HG03521 (cell line): Measurements from ENCODE around the gene CARNS1.

Experiments used
- ATAC-seq: cut with Tn5 transposase; IDR thresholded peaks from one replicate; pipeline ENCODE4 v1.9.1; 2021; ENCODE audit warnings: mild to moderate bottlenecking, moderate library complexity; ENCODE audit not compliant: unreplicated experiment

CARNS1 gene

DNA sequence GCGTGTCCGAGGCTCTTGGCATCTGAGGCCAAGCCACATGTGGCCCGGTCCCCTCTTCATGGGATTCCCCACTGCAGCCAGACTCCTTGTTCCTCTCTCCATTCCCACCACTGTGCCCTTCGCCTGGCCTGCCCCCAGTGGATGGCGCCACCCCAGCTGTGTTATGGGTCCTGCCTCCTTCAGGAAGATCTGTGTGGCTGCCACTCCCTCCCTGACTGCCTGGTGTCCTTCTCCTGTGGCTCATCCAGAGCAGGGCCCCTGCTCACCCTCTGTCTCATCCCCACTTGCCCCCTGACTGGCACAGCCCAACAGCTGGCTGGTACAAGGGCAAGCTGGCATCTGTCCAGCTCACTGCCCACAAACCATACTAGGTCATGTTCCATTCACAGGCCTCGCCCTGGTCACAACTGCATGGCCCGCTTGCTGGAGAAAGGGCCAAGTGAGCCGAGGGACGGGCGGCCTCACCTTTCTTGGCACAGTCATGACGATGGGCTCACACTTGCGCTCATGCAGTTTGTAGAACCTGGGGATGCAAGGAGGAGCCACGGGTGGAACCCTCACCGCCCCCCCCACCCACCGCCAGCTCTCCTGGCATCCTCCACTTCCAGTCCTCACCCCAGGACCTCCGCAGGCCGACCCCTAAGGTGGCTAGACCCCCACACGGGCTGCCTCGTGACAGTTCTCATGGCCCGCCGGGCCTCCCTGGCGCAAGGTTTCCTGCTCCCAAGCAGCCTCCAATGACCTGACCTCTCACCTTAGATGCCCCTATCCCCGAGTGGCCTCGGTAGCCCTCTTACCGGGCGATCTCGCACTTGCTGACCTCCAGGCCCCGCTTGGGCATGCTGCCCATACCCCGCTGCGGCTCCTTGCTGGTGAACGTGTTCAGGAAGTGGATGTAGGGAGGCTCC, 24.1 kb downstream of the CARNS1 start:
- ATAC-seq: no peak

- no peak for ATAC-seq
Measured at GRCh38 chr11:67440229-67441097, 25.0 kb downstream of the CARNS1 start.

GRCh38 chr11:67441098-67441563, 25.7 kb downstream of the CARNS1 start:
- ATAC-seq: no peak

GRCh38 chr11:67441731-67442351, 26.4 kb downstream of the CARNS1 start:
- no peak for ATAC-seq

- peak; percentile 2 for ATAC-seq
Measured at GRCh38 chr11:67442504-67443404, 27.3 kb downstream of the CARNS1 start.

GRCh38 chr11:67445515-67445914, 30.0 kb downstream of the CARNS1 start:
- no peak for ATAC-seq

- no peak for ATAC-seq
Measured at GRCh38 chr11:67448220-67448609, 32.7 kb downstream of the CARNS1 start.

DNA sequence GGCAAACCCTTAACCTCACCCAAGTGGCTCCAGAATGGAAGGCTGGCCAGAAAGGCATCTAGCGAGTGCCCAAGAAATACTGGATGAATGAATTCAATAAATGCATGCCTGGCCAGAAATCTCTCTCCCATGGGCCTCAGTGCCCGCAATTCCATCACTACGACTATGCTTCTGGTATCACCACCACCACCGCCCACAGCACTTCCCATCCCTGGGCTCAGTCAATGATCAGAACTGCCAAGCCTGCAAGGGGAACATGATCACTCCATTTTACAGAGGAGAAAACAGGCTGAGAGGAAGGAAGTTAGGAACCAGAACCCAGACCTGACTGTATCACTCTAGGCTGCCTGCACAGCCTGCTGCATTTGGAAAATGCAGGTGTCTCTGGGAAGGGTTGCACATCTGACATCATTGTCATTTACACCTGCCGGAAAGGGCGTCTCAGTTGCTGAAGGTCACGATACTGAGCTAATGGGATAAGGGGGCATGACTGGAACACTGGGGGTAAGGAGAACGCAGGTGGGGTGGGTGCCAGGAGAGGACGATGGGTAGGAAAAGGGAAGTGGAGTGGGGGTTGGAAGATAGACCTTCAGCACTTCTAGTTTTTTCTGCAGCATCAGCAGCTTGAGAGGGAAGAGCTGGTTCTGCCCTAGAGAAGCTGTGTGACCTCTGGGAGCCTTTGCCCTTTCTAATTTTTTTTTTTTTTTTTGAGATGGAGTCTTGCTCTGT, 33.8 kb downstream of the CARNS1 start:
- no peak for ATAC-seq

- no peak for ATAC-seq
Measured at GRCh38 chr11:67450796-67451657, 35.5 kb downstream of the CARNS1 start.

GRCh38 chr11:67451658-67451976, 36.1 kb downstream of the CARNS1 start:
- no peak for ATAC-seq

DNA sequence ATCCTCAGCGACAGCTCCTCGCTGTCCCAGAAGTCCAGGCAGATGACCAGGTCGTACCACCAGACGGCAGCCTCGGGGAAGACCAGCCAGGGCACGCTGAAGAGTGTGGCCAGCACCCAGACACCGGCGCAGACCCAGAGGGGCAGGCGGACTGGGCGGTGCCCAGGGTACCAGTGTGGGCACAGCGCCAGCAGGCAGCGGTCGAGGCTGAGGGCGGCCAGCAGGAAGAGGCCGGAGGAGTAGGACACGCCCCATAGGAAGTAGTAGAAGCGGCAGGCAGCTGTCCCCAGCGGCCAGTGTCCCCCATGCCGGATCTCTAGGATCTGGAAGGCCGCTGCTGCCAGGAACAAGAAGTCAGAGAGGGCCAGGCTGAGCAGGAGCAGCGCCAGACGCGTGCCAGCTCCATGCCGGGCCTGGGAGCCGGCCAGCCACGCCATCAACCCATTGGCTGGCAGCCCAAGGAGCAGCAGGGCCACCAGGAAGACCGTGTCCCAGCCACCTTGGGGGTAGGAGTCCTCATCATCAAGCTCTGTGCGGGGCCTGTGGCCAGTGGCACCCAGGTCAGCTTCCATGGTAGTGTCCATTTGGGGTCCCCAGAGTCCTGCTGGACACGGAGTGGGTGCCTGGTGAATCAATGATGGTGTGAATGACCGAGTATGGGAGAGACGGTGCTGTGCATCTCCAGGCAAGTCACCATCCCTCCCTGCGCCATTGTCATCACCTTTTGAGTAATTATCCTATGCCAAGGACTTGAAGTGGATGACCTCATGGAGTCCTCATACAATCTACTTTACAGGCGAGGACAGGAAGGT, 36.9 kb downstream of the CARNS1 start, which contains the start of gene GPR152:
GPR152 (minus strand) TSS at position 589 of the 812 bp plus-strand sequence; CDS start at position 584, 5 bp downstream.
- no peak for ATAC-seq

DNA sequence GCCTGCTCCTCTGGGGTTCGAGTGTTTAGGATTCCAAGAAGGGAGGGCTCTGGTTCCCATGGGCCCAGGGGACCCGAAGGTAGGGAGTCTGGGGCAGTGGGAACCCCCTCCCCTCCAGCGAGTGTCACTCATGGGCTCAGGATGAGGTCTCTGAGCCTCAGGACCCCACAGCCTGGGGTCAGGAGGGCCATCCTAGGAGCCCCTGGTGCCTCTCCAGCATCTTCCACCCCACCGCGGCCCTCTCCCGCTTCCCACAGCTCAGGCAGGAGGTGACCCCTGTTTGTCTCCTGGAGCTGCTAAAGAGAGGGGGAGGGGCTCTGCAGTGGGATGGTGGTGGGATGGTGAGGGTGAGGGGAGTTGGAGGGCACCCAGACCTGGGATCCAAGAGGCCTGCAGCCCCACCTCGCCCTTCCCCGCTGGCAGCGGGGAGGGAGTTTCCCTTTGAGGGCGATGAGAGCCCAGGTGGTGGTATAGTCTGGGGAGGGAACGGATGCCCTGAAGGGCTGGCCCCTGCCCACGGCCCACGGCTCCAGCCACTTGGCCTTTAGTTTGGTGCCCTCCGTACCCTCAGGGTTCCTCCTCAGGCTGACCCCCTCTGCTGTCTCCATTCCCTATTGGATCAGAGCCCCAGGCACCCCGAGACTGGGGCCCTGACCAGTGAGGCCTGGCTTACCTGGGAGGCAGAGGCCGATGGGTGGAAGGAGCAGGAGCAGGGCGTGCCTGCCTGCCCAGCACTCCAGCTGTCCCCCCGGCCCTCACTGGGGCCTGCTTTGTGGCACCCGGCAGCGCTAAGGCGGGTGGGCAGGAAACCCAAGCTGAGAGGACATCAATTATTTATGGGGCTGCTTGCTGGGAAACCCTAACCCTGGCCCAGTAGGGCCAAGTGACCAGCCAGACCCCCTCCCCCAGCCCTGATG, 38.6 kb downstream of the CARNS1 start:
- no peak for ATAC-seq

DNA sequence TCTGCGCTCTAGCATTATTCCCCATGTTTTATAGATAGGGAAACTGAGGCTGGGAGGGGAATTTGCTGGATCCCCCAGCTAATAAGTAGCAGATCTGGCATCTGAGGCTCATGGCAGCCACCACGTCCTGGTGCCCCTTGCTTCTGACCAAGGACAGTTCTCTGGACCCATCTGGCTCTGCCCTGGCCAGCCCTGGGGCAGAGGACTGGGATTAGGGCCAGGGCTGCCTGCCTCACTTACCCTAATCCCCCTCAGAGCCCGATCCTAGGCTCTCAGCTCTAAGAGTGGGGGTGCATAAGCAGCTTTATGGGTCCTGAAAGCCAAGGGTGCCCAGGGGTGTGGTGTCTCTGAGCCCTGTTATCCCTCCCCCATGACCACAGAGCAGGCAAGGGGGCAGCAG, 39.6 kb downstream of the CARNS1 start, which contains the start of gene CABP4:
CABP4 (plus strand) TSS at position 301 of the 400 bp plus-strand sequence; CDS start at position 371, 70 bp downstream.
- no peak for ATAC-seq

DNA sequence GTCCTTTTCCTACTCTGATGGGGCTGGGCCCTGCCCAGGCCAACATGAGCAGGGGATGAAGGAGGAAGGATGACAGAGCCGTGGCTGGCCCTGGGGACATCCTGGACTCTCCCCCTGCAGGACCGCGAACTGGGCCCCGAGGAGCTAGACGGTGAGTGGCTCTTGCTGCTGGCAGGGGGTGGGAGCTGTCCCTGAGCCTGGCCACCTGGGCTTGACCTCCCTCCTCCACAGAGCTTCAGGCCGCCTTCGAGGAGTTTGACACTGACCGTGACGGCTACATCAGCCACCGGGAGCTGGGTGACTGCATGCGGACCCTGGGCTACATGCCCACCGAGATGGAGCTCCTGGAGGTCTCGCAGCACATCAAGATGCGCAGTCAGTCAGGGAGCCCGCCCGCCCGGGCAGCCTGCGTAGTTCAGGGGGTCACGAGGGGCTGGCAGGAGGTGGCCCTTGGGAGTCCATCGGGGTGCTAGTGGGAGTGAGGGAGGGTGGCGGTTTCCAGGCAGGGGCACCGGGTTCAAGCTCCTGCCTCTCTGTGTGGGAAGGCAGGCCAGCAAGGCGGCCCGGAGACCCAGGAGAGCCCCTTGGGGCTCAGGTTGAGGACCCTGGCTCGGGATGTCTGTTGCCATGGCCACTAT, 40.7 kb downstream of the CARNS1 start:
- ATAC-seq: no peak

DNA sequence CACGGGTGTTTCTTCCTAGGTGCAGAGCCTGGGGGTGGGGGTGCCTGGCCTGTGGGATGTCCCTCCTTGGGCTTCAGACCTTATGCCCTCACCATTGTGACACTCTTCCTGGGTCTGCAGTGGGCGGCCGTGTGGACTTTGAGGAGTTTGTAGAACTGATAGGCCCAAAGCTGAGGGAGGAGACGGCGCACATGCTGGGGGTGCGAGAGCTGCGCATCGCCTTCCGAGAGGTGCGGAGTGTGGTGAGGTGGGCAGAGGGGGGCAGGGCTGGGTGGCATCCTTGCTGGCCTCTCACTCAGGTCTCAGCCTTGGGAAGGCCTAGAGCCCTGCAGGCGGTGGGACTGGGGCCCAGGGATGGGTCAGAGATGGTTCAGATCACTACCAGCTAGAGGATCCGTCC, 42.0 kb downstream of the CARNS1 start:
- no peak for ATAC-seq

DNA sequence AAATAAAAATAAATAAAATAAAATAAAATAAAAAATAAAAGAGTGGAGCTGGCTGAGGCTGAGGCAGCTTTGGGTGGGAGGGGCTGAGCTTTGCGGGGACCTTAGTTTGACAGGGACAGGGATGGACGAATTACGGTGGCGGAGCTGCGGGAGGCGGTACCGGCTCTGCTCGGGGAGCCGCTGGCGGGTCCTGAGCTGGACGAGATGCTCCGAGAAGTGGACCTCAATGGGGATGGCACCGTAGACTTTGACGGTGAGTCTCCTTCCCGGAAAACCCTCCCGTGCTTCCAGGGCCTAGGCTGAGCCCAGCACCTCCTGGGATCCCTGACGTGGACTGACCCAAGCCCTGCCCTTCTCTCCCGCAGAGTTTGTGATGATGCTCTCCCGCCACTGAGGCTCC, 42.8 kb downstream of the CARNS1 start:
- no peak for ATAC-seq
